Pancreas (tissue), 10 donors: ENCODE measurements around the gene DLST. TPM values are rescaled to one million over a fixed set of nuclear protein-coding genes. Genes with fewer than 3 reads are reported as not detected.

ENCODE experiments used
- ATAC-seq, 4 donors: fragments of 200-7000 bp; cut with Tn5 transposase; one replicate each; pipeline versions ENCODE4 v1.8.0 to v1.9.1; 2020; ENCODE audit warnings: mild to moderate bottlenecking in 4 of 4, moderate library complexity in 4 of 4
- DNase-seq, 6 donors: peaks; one replicate each; pipeline ENCODE4 v3.0.0-alpha.2; 2020
- FAIRE-seq: peaks from 2 replicates; lab custom pipeline; 2012; peaks lifted over from hg19 to GRCh38; lab: Jason Lieb, UNC
- H3K27ac ChIP-seq, 4 donors: fragments of 200-600 bp; sonication (generic); 1 replicate in 3 of 4; 2 replicates in 1 of 4; pipeline versions ENCODE4 v1.5.0 to v1.8.0; 2020
- H3K27me3 ChIP-seq, 4 donors: fragments of 200-600 bp; one replicate each; pipeline ENCODE4 v1.8.0; 2021
- H3K36me3 ChIP-seq, 3 donors: fragments of 200-600 bp; sonication (generic) in 1 of 3; one replicate each; pipeline versions ENCODE4 v1.5.0 to v1.8.0; 2020 to 2021
- H3K4me1 ChIP-seq, 3 donors: fragments of 200-600 bp; one replicate each; pipeline ENCODE4 v1.8.0; 2021
- H3K4me3 ChIP-seq, 4 donors: fragments of 200-600 bp; sonication (generic) in 2 of 4; one replicate each; pipeline versions ENCODE4 v1.5.0 to v1.8.0; 2020 to 2021
- H3K9me3 ChIP-seq, 4 donors: fragments of 200-600 bp; one replicate each; pipeline ENCODE4 v1.8.0; 2021
- CTCF ChIP-seq, 4 donors: fragments of 200-600 bp; sonication (generic) in 3 of 4; IDR thresholded peaks; one replicate each; pipeline versions ENCODE4 v1.5.0 to v1.8.0; 2021; ENCODE audit warnings: antibody characterized with exemption in 4 of 4
- WGBS, 2 donors: extraction: QIAGEN DNeasy Blood & Tissue Kit; methylation state at CpG; one replicate each; pipeline ENCODE4 v1.1.7; 2013; 5-methylcytosine and 5-hydroxymethylcytosine counted together
- intact Hi-C, 3 donors: fragments of 100-400 bp; cut with DNase I; formaldehyde crosslinking; loops; one replicate each; pipeline versions ENCODE4 v1.11.1 to v1.14.2; 2022
- polyA plus RNA-seq, 2 donors: library from polyadenylated mRNA; stranded (reverse); fragments of 200-250 nt; gene quantifications; one replicate each; pipeline ENCODE4 v1.2.3, GENCODE V29; 2013
- total RNA-seq, 6 donors: library from RNA; stranded (reverse); fragmentation: NEBNext Ultra II Directional in 4 of 6; extraction: Animal tissue kit (Norgen Biotek cat#: 25700) in 4 of 6; gene quantifications; one replicate each; pipeline versions ENCODE4 v1.2.1 to v1.2.4, GENCODE V29; 2021 to 2023
- donor health status: healthy with polysubstance abuse.
- donor health status: DM: no; HTN: no; CAD: no; lungs with moderate emphysema.
- donor health status: DM: no; HTN: no; CAD: no.
- donor health status: control.
- donor health status: control.
- donor health status: Bipolar disorder and iron deficiency.
- donor health status: DM: yes; HTN: yes; CAD: no.
- donor health status: DM: no; HTN: no; CAD: no.
- donor health status: DM: no; HTN: no; CAD: no.
- donor health status: DM: yes; HTN: yes; CAD: no.

DLST gene
- total and polyA plus RNA-seq, 8 donors, result 22.8 to 46.0 (median 38.6) TPM

- TF ChIP-seq CTCF (IDR thresholded peaks at IDR 0.05), result peak; percentile 82 to 91 (median 87)
- Histone ChIP-seq H3K27me3 (no peaks in the 10 kb centered on the region), H3K4me3 (no peak overlapping the region), H3K36me3 (no peaks in the 10 kb centered on the region), H3K9me3 (no peaks in the 10 kb centered on the region), H3K27ac (no peak overlapping the region), H3K4me1 (peaks cover 0 to 6% (median 6%) of the 10 kb centered on the region in 3 donors)
- peak; percentile 62 to 86 (median 80) for DNase-seq
- WGBS, 2 donors, result 27 to 31% methylated on average over 17 of the region's 17 CpGs
- FAIRE-seq, result no peak
- peak; percentile 76 to 91 (median 88) for ATAC-seq
- intact Hi-C loops, result loop anchor here in 2 of 3 donors (5.0 kb wide), 2 partner anchors 136 to 141 kb away; no protein-coding TSS in a partner anchor
Observed at GRCh38 chr14:74945852-74946658, 64.3 kb downstream of the DLST start.

- intact Hi-C loops, result loop anchor here in 2 of 3 donors (5.0 kb wide), 2 partner anchors 136 to 141 kb away; no protein-coding TSS in a partner anchor
- Histone ChIP-seq H3K4me3 (no peak overlapping the region), H3K27ac (no peak overlapping the region), H3K4me1 (peaks cover 0 to 12% (median 11%) of the 10 kb centered on the region in 3 donors), H3K36me3 (no peaks in the 10 kb centered on the region), H3K9me3 (no peaks in the 10 kb centered on the region), H3K27me3 (no peaks in the 10 kb centered on the region)
- FAIRE-seq (no peak), DNase-seq (no peak), ATAC-seq (no peak)
- peak in 1 of 4 donors; percentile 7 for TF ChIP-seq CTCF (IDR thresholded peaks at IDR 0.05)
- 22 to 23% methylated on average over 5 of the region's 5 CpGs for WGBS, 2 donors
Observed at GRCh38 chr14:74946659-74947281, 65.1 kb downstream of the DLST start.

- Histone ChIP-seq H3K4me3 (no peak overlapping the region), H3K27ac (no peak overlapping the region), H3K4me1 (peaks cover 0 to 12% (median 11%) of the 10 kb centered on the region in 3 donors), H3K9me3 (no peaks in the 10 kb centered on the region), H3K27me3 (no peaks in the 10 kb centered on the region), H3K36me3 (no peaks in the 10 kb centered on the region)
- ATAC-seq (no peak), FAIRE-seq (no peak), DNase-seq (no peak)
- no peak for TF ChIP-seq CTCF (IDR thresholded peaks at IDR 0.05)
- WGBS, 2 donors, result 81 to 92% methylated on average over 13 of the region's 13 CpGs
- intact Hi-C loops, result loop anchor here in 2 of 3 donors (5.0 kb wide), 2 partner anchors 135 to 140 kb away; no protein-coding TSS in a partner anchor
Observed at GRCh38 chr14:74947353-74948227, 65.9 kb downstream of the DLST start.

GRCh38 chr14:74948228-74949175 lies 66.8 kb downstream of the DLST start:
- H3K27me3 ChIP-seq, result no peaks in the 10 kb centered on the region
- no peaks in the 10 kb centered on the region for H3K36me3 ChIP-seq
- H3K27ac ChIP-seq, result no peak overlapping the region
- H3K4me3 ChIP-seq, result no peak overlapping the region
- no peak for DNase-seq
- intact Hi-C loops, result loop anchor here in 2 of 3 donors (5.0 kb wide), 2 partner anchors 134 to 139 kb away; no protein-coding TSS in a partner anchor
- H3K9me3 ChIP-seq, result no peaks in the 10 kb centered on the region
- 78 to 82% methylated on average over 22 to 23 of the region's 23 CpGs for WGBS, 2 donors
- H3K4me1 ChIP-seq, result peaks cover 0 to 12% (median 11%) of the 10 kb centered on the region in 3 donors
- no peak for TF ChIP-seq CTCF (IDR thresholded peaks at IDR 0.05)
- FAIRE-seq, result no peak
- ATAC-seq, result no peak
